Hematopoietic multipotent progenitor cell treated with erythropoietin and hydrocortisone succinate and interleukin-3 and kit ligand, for 15 days (in vitro differentiated cells): Measurements from ENCODE around the gene KLK14.

ENCODE experiments used
- DNase-seq: peaks from one replicate; pipeline ENCODE4 v3.0.0-alpha.2; 2015; ENCODE audit warnings: low spot score

Gene KLK14

GRCh38 chr19:51040151-51040550 is 42.5 kb downstream of the KLK14 start:
- DNase-seq, result no peak

- DNase-seq, result no peak
Observed at GRCh38 chr19:51036519-51036918, 46.2 kb downstream of the KLK14 start.

- no peak for DNase-seq
Observed at GRCh38 chr19:51034704-51035103, 48.0 kb downstream of the KLK14 start, which contains the start of gene KLK12. Gene KLK12, minus strand, starts transcription at chr19:51035002. Its CDS starts 381 bp downstream, at chr19:51034621.

DNA sequence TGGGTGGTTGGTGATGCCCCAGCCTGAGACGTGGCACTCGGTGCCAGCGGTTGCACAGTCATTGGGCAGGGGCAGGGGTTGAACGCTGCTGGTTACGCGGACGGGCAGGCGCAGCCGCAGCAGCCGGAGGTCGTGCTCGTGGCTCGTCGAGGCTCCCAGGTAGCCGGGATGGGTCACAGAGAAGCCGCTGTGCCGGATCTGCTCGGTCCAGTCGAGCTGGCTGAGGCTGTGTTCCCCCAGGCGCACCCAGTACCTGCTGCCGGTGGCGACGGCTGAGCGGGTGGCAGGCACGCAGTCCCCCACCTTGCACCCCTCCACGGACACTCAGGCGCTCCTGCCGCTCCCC is 50.8 kb downstream of the KLK14 start:
- DNase-seq, result no peak

- no peak for DNase-seq
Observed at GRCh38 chr19:51031220-51031879, 51.3 kb downstream of the KLK14 start.

DNA sequence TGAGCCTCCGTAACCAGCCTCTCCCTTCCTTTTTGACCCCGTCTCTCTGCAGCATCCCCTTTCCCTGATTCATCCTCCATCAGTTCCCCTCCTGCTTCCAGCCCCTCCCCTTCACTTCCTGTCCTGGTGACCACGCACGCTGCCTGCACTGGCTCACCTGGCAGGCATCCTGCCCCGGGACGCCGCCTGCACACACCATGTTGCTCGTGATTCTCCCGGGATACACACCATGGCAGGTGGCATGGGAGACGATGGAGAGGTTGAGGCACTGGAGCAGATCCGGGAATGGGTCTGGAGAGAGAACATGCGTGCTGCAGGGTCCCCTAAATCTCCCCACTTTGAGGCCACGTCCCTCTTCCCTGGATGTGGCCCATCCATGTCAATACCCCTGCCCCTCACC is 52.1 kb downstream of the KLK14 start:
- DNase-seq, result no peak

GRCh38 chr19:51029718-51030117 is 53.0 kb downstream of the KLK14 start:
- no peak for DNase-seq
